ENCODE results near the gene ATXN7L1. TPM values are rescaled to one million over a fixed set of nuclear protein-coding genes. Genes with fewer than 3 reads are reported as not detected.

The ATXN7L1 gene
- total and polyA plus RNA-seq, 2 of the 4 experiments (the other 2 are of a cell fraction), result 3.5 to 4.3 TPM

DNA sequence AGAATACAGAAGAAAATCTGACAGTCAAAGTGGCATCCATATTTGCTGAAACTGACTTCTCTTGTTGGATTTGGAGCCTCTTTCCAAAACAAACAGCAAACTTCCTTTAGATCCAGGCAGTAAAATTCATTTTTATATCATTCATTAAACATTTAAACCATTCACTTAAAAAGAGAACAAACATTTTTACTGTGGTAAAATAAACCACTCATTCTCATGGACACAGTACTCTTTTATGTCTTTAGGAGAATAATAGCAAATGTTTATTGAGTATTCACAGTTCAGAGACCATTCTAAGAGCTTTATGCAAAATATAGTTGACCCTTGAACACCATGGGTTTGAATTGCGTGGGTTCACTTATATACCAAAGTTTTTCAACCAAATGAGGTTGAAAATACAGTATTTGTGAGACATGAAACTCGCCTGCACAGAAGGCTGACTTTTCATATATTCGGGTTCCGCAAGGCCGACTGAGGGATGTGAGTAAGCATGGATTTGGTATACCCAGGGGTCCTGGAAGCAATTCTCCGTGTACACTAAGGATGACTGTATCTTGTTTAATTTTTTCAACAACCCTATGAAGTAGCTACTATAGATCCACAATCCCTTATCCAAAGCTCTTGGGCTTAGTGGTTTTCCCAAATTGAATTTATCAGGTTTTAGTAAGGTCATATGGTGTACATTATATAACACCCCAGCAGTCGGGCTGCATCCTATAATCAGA lies 49.1 kb downstream of the ATXN7L1 start:
- Histone ChIP-seq H3K4me1 (ENCODE audit: control insufficient read depth, insufficient read depth, low read length) (peaks cover 26% of the 10 kb centered on the region), H2AK5ac (ENCODE audit: low read depth, low read length) (peak overlapping the region; percentile 91), H3K36me3 (ENCODE audit: control insufficient read depth, insufficient read depth, low read length) (no peaks in the 10 kb centered on the region)
- TF ChIP-seq, protein P1, sequence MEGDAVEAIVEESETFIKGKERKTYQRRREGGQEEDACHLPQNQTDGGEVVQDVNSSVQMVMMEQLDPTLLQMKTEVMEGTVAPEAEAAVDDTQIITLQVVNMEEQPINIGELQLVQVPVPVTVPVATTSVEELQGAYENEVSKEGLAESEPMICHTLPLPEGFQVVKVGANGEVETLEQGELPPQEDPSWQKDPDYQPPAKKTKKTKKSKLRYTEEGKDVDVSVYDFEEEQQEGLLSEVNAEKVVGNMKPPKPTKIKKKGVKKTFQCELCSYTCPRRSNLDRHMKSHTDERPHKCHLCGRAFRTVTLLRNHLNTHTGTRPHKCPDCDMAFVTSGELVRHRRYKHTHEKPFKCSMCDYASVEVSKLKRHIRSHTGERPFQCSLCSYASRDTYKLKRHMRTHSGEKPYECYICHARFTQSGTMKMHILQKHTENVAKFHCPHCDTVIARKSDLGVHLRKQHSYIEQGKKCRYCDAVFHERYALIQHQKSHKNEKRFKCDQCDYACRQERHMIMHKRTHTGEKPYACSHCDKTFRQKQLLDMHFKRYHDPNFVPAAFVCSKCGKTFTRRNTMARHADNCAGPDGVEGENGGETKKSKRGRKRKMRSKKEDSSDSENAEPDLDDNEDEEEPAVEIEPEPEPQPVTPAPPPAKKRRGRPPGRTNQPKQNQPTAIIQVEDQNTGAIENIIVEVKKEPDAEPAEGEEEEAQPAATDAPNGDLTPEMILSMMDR (conservative IDR thresholded peaks at IDR 0.05; ENCODE audit: low read depth, low read length), result no peak
- TF ChIP-seq POLR2A (IDR thresholded peaks at IDR 0.05; ENCODE audit: low read depth, low read length) (no peak), MXI1 (IDR thresholded peaks at IDR 0.05; ENCODE audit: borderline replicate concordance, low read depth, low read length) (no peak), RFX5 (IDR thresholded peaks at IDR 0.05; ENCODE audit: low read depth, low read length) (no peak), NFE2L2 (IDR thresholded peaks at IDR 0.05; ENCODE audit: low read depth, low read length) (no peak), CHD1 (IDR thresholded peaks at IDR 0.05; ENCODE audit: low read depth, low read length) (no peak), SMC3 (IDR thresholded peaks at IDR 0.05; ENCODE audit: low read depth, low read length) (no peak), FOS (IDR thresholded peaks at IDR 0.05; ENCODE audit: low read depth, low read length) (no peak), MAFK (IDR thresholded peaks at IDR 0.05; ENCODE audit: low read depth, low read length) (no peak), BHLHE40 (IDR thresholded peaks at IDR 0.05; ENCODE audit: low read depth, low read length) (no peak), RCOR1 (IDR thresholded peaks at IDR 0.05; ENCODE audit: insufficient replicate concordance, low read length) (no peak), RAD21 (IDR thresholded peaks at IDR 0.05; ENCODE audit: low read length) (no peak), MAZ (IDR thresholded peaks at IDR 0.05; ENCODE audit: borderline replicate concordance, low read depth, low read length) (no peak)
- TF ChIP-seq, protein P2, sequence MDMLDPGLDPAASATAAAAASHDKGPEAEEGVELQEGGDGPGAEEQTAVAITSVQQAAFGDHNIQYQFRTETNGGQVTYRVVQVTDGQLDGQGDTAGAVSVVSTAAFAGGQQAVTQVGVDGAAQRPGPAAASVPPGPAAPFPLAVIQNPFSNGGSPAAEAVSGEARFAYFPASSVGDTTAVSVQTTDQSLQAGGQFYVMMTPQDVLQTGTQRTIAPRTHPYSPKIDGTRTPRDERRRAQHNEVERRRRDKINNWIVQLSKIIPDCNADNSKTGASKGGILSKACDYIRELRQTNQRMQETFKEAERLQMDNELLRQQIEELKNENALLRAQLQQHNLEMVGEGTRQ (IDR thresholded peaks at IDR 0.05; ENCODE audit: low read depth, low read length), result no peak
- TF ChIP-seq, protein P3, sequence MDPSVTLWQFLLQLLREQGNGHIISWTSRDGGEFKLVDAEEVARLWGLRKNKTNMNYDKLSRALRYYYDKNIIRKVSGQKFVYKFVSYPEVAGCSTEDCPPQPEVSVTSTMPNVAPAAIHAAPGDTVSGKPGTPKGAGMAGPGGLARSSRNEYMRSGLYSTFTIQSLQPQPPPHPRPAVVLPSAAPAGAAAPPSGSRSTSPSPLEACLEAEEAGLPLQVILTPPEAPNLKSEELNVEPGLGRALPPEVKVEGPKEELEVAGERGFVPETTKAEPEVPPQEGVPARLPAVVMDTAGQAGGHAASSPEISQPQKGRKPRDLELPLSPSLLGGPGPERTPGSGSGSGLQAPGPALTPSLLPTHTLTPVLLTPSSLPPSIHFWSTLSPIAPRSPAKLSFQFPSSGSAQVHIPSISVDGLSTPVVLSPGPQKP (IDR thresholded peaks at IDR 0.05; ENCODE audit: borderline replicate concordance, low read depth, low read length), result no peak

More for the DNA sequence above, 49.1 kb downstream of the ATXN7L1 start:
- ATAC-seq (ENCODE audit: low read depth) (no peak), DNase-seq (no peak)
- no peak overlapping the region for H2AFZ ChIP-seq (replicated peaks; ENCODE audit: low read length, poor library complexity)
- H3K4ac ChIP-seq (ENCODE audit: low read depth, low read length), result peak overlapping the region; percentile 84
- ChIA-PET POLR2A (ENCODE audit: unreplicated experiment) (no interaction called here), CTCF (interaction anchor here (0.8 kb wide), 1 partner anchor 428 kb away, joined by 3 read pairs; no protein-coding TSS in a partner anchor)
- peak overlapping the region; percentile 85 for H4K91ac ChIP-seq (ENCODE audit: insufficient read depth, low read depth, low read length)
- BruUV-seq (replicated peaks), result no TSS peak
- H4K20me1 ChIP-seq (ENCODE audit: insufficient read depth, low read length), result peaks cover 3% of the 10 kb centered on the region; the same call in 1 of the 2 replicates
- no peak overlapping the region for H3K4me3 ChIP-seq (ENCODE audit: insufficient read depth, low read depth, low read length)
- peak overlapping the region; percentile 89; the same call in 1 of the 2 replicates for H3K18ac ChIP-seq (ENCODE audit: low read depth, low read length)
- H3K79me1 ChIP-seq (ENCODE audit: low read depth in 1 of 2, low read length in 2 of 2), result peaks cover 9 to 53% of the 10 kb centered on the region in 2 experiments
- peak overlapping the region; percentile 89; the same call in 2 of the 3 replicates for H2BK15ac ChIP-seq (ENCODE audit: low read depth, low read length)
- no CpG with 5 or more reads among the region's 7 CpGs for WGBS, 2 experiments (ENCODE audit: extremely low coverage in 2 of 2, insufficient read length in 1 of 2)
- H4K5ac ChIP-seq (ENCODE audit: low read depth, low read length), result peak overlapping the region; percentile 94; the same call in 1 of the 2 replicates
- H3K9me1 ChIP-seq (ENCODE audit: insufficient read depth, low read length), result peaks cover 11% of the 10 kb centered on the region
- H3K4me2 ChIP-seq (ENCODE audit: low read depth, low read length), result no peak overlapping the region
- H2AK9ac ChIP-seq (replicated peaks; ENCODE audit: low read depth, low read length, poor library complexity), result no peak overlapping the region
- dilution Hi-C loops (cut with HindIII; ENCODE audit: low sequenced_read_pairs, unreplicated experiment), result no loop called here
- intact Hi-C loops (cut with micrococcal nuclease), result no loop called here
- no peaks in the 10 kb centered on the region for H3K9me3 ChIP-seq (ENCODE audit: control insufficient read depth, insufficient read depth, low read length)
- no peaks in the 10 kb centered on the region for H3K27me3 ChIP-seq (ENCODE audit: control insufficient read depth, insufficient read depth, low read length)
- H2BK120ac ChIP-seq (ENCODE audit: low read depth, low read length), result peak overlapping the region; percentile 87
- peak overlapping the region; percentile 62 for H3K14ac ChIP-seq (replicated peaks; ENCODE audit: low read depth, low read length)
- 0 out of 2 replicates have a peak overlapping the region, but pooled peaks have one; percentile 13 for H3K27ac ChIP-seq (ENCODE audit: insufficient read depth, low read length)
- in situ Hi-C loops (cut with MboI; ENCODE audit: low sequenced_read_pairs), result no loop called here
- H3K9ac ChIP-seq (ENCODE audit: low read depth, low read length), result no peak overlapping the region
- no peak overlapping the region for H3K56ac ChIP-seq (ENCODE audit: extremely low read depth, insufficient read depth, low read length)
- peak overlapping the region; percentile 66 for H2BK5ac ChIP-seq (ENCODE audit: low read depth, low read length, poor library complexity, severe bottlenecking)
- peak overlapping the region; percentile 93 for H2BK20ac ChIP-seq (ENCODE audit: low read depth, low read length)
- H3K23ac ChIP-seq (ENCODE audit: low read depth, low read length), result peak overlapping the region; percentile 74; the same call in 1 of the 2 replicates
- H4K8ac ChIP-seq (ENCODE audit: low read depth in 2 of 2, low read length in 2 of 2), result peak overlapping the region; percentile 41 to 53; a peak in 1 of 4 replicates

Data from IMR-90 (cell line).